Astrocyte of the cerebellum (primary cell): ENCODE measurements around the gene TMEM40.

Experiments used
- DNase-seq: peaks from one replicate; pipeline ENCODE4 v3.0.0-alpha.2; 2011; ENCODE audit warnings: low read depth
- H3K4me3 ChIP-seq: 2 replicates; pipeline ENCODE4 v1.5.1; 2011; ENCODE audit warnings: mild to moderate bottlenecking, low read depth, low read length, moderate library complexity
- in situ Hi-C: cut with HindIII; loops from 2 replicates; pipeline ENCODE4 v1.10.0; 2017; ENCODE audit warnings: low sequenced_read_pairs
- TF ChIP-seq, protein P1 (sequence below): IDR thresholded peaks from 2 replicates; pipeline ENCODE4 v1.5.1; 2012; ENCODE audit warnings: low read length, low read depth, moderate library complexity, mild to moderate bottlenecking; ENCODE audit errors: missing control alignments

Gene TMEM40

GRCh38 chr3:12750658-12751071, 8.4 kb downstream of the TMEM40 start:
- in situ Hi-C loops, result no loop called here
- DNase-seq, result peak; percentile 88
- H3K4me3 ChIP-seq, result no peak overlapping the region
- TF ChIP-seq, protein P1, sequence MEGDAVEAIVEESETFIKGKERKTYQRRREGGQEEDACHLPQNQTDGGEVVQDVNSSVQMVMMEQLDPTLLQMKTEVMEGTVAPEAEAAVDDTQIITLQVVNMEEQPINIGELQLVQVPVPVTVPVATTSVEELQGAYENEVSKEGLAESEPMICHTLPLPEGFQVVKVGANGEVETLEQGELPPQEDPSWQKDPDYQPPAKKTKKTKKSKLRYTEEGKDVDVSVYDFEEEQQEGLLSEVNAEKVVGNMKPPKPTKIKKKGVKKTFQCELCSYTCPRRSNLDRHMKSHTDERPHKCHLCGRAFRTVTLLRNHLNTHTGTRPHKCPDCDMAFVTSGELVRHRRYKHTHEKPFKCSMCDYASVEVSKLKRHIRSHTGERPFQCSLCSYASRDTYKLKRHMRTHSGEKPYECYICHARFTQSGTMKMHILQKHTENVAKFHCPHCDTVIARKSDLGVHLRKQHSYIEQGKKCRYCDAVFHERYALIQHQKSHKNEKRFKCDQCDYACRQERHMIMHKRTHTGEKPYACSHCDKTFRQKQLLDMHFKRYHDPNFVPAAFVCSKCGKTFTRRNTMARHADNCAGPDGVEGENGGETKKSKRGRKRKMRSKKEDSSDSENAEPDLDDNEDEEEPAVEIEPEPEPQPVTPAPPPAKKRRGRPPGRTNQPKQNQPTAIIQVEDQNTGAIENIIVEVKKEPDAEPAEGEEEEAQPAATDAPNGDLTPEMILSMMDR, result no peak

DNA sequence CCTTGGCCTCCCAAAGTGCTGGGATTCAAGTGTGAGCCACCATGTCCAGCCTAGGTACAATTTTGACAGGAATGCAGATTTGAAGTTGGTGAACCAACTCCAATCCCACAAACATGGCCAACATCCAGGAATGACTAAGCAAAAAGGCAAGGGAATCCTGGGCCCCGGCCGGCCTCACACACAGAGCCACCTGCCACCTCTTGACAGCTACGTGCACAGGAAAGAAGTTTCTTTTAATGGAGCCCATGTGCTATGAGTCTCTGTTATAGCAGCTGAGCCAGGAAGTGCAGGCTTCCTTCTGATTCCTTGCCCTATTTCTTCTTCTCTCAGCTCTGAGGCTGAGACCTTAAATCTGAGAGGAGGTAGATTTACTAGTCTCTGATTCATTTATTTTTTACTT, 8.8 kb downstream of the TMEM40 start:
- TF ChIP-seq, protein P1, result no peak
- DNase-seq, result peak; percentile 73
- H3K4me3 ChIP-seq, result no peak overlapping the region
- in situ Hi-C loops, result no loop called here

DNA sequence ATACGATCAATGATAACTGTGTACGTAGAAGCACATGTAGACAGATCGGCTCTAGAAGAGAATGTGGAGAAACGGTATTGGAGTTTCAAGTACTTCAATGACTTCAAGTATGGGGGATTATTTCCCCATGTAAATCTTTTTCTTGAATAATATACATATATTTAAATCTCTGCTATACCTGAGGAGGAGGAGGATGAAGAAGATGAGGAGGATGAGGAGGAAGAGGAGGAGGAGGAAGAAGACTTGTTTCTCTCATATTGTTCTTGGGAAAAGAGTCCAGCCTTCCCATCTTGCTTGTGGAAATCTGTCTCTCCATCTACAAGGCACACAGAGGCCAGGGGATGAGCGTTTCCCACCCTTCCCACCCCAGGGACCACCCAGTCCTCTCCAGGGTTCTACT, 10.6 kb downstream of the TMEM40 start:
- TF ChIP-seq, protein P1, result no peak
- in situ Hi-C loops, result no loop called here
- H3K4me3 ChIP-seq, result no peak overlapping the region
- no peak for DNase-seq

DNA sequence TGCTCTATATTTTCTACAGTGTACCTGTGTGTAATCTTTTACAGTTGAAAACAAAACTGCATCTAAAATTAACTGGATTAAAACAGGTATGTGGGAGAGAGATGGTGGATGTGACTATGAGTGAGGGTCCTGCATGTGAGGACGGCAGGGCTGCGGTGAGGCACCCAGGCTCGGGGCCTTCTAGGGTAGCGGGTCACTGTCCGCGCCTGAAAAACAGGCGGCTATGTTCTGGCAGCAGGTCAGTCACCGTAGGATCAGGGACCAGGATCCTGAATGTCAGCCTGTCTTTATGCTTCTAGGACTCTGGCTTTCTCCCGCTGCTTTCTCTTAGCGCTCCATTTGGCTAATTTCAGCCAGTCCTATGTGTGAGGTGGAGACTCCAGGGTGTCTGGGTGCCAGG, 12.6 kb downstream of the TMEM40 start:
- in situ Hi-C loops, result no loop called here
- DNase-seq, result no peak
- TF ChIP-seq, protein P1, result no peak
- no peak overlapping the region for H3K4me3 ChIP-seq

DNA sequence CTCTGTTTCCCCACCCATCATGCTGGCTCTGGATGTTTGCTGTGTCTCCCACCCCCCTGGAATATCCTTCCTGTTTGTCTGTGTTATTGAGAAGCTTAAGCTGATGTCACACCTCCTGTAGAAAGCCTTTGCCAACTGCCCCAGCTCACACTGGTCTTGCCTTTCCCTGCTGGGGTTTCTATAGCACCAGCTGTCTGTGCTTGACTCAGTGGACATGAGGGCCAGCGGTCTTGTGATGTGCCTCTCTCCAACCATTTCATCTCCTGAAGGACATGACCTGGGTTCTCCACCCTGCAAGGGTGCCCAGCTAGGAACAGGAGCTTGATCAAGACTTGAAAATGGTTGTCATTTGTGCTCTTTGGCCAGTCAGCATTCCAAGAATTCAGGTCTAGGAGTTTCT, 14.7 kb downstream of the TMEM40 start:
- H3K4me3 ChIP-seq, result no peak overlapping the region
- in situ Hi-C loops, result no loop called here
- TF ChIP-seq, protein P1, result no peak
- no peak for DNase-seq

DNA sequence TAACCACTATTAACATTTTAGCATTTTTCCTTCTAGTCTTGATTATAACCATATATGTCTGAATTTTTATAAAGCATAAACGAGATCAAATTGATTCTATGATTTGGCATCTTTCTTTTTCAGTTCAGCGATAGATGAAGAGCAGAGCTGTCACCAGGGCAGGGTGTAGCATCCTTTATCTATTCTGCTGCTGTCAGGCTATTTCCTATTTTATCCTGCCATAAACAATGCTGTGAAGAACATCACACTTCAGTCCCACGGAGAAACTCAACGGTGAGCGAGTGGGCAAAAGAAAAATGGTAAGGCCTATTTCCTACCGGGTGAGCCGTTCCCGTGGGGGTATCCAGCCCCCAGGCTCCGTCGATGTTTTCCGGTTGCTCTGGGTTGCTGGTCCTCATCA, 15.5 kb downstream of the TMEM40 start:
- in situ Hi-C loops, result no loop called here
- no peak for DNase-seq
- no peak overlapping the region for H3K4me3 ChIP-seq
- TF ChIP-seq, protein P1, result no peak

DNA sequence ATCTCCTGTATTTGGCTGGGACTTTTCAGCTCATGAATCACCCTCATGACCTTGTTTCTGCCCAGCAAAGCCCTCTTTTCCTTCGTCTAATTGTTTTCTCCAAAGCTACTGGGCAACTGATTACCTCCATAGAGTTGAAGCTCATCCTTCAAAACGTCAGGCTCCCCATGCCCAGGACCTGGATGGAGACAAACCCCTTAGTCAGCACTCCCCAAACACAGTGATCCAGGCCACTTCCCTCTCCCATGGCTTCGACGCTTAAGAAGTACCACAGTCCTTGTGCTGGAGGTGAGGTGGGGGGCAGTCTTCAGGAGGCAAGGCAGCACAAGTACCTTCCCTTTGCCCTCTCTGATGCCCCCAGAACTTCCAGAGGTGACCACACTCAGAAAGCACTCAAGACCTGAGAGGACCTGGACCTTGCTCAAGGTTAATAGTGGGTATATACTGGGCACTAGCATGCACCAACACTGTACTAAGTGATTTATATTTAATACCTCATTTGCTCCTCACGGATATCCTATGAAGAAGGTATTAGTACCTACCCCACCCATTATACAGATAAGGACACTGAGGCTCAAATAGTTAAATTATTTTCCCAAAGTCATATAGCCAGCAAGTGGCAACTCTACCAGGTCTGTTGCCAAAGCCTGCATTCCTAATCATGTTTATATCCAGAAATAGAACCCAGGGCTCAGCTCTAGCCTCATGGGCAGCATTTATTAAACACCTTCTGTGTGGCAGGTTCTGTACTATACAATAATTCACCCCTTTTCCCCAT, 16.5 kb downstream of the TMEM40 start:
- in situ Hi-C loops, result no loop called here
- no peak overlapping the region for H3K4me3 ChIP-seq
- TF ChIP-seq, protein P1, result no peak
- no peak for DNase-seq
